HepG2 (cell line): ENCODE measurements around the gene INF2. TPM values are rescaled to one million over a fixed set of nuclear protein-coding genes. Genes with fewer than 3 reads are reported as not detected.

Experiments used
- ATF1 ChIP-seq: IDR thresholded peaks from 2 replicates; pipeline ENCODE4 v1.6.1; 2016; ENCODE audit warnings: mild to moderate bottlenecking, control low read depth
- ATF3 ChIP-seq: sonication (generic); formaldehyde crosslinking; IDR thresholded peaks from 2 replicates; pipeline ENCODE4 v1.4.0; 2020; ENCODE audit warnings: missing genetic modification reagents
- CSRNP1 ChIP-seq: sonication (generic); formaldehyde crosslinking; IDR thresholded peaks from 2 replicates; pipeline ENCODE4 v1.8.1; 2023; ENCODE audit warnings: mild to moderate bottlenecking, missing genetic modification reagents
- DDIT3 ChIP-seq: sonication (generic); formaldehyde crosslinking; IDR thresholded peaks from 2 replicates; pipeline ENCODE4 v1.4.0; 2020; ENCODE audit warnings: mild to moderate bottlenecking, missing genetic modification reagents
- FOXA3 ChIP-seq: IDR thresholded peaks from 2 replicates; pipeline ENCODE4 v1.6.1; 2016; ENCODE audit warnings: missing genetic modification reagents, missing compliant biosample characterization
- FOXK1 ChIP-seq: sonication (generic); formaldehyde crosslinking; IDR thresholded peaks from 2 replicates; pipeline ENCODE4 v1.4.0; 2020; ENCODE audit warnings: low read depth, missing genetic modification reagents, borderline replicate concordance
- GLMP ChIP-seq: sonication (generic); formaldehyde crosslinking; IDR thresholded peaks from 2 replicates; pipeline ENCODE4 v1.9.0; 2021; ENCODE audit warnings: missing genetic modification reagents, mild to moderate bottlenecking, borderline replicate concordance
- HIC2 ChIP-seq: sonication (generic); formaldehyde crosslinking; IDR thresholded peaks from 2 replicates; pipeline ENCODE4 v1.9.0; 2022; ENCODE audit warnings: low read depth, missing genetic modification reagents
- HOXA5 ChIP-seq: sonication (generic); formaldehyde crosslinking; IDR thresholded peaks from 2 replicates; pipeline ENCODE4 v1.4.0; 2020; ENCODE audit warnings: missing genetic modification reagents
- IRF1 ChIP-seq: sonication (generic); formaldehyde crosslinking; IDR thresholded peaks from 2 replicates; pipeline ENCODE4 v1.4.0; 2020; ENCODE audit warnings: low read depth, mild to moderate bottlenecking, missing genetic modification reagents
- RBM22 ChIP-seq: fragments of 200-400 bp; formaldehyde crosslinking; optimal IDR thresholded peaks from 2 replicates; pipeline ENCODE3; 2017; ENCODE audit warnings: mild to moderate bottlenecking, low read length, moderate library complexity
- RFX3 ChIP-seq: IDR thresholded peaks from 2 replicates; pipeline ENCODE4 v1.6.1; 2016; ENCODE audit warnings: missing biosample characterization, missing genetic modification reagents
- SMAD9 ChIP-seq: sonication (generic); formaldehyde crosslinking; IDR thresholded peaks from 2 replicates; pipeline ENCODE4 v1.5.1; 2020; ENCODE audit warnings: mild to moderate bottlenecking, missing genetic modification reagents
- SP140L ChIP-seq: sonication (generic); formaldehyde crosslinking; IDR thresholded peaks from 2 replicates; pipeline ENCODE4 v1.4.0; 2020; ENCODE audit warnings: missing genetic modification reagents, borderline replicate concordance
- TCF7L2 ChIP-seq: IDR thresholded peaks from 2 replicates; pipeline ENCODE4 v1.6.1; 2011; ENCODE audit warnings: mild to moderate bottlenecking, low read depth, low read length, moderate library complexity
- ZFAT ChIP-seq: sonication (generic); formaldehyde crosslinking; conservative IDR thresholded peaks from 2 replicates; pipeline ENCODE4 v1.8.1; 2023; ENCODE audit warnings: missing genetic modification reagents, inconsistent platforms
- ZKSCAN5 ChIP-seq: sonication (generic); formaldehyde crosslinking; IDR thresholded peaks from 2 replicates; pipeline ENCODE4 v1.5.1; 2020; ENCODE audit warnings: mild to moderate bottlenecking, missing genetic modification reagents
- ZNF282 ChIP-seq: fragments of 450-650 bp; IDR thresholded peaks from 2 replicates; pipeline ENCODE4 v1.6.1; 2018; ENCODE audit not compliant: partially characterized antibody
- ZNF335 ChIP-seq: sonication (generic); formaldehyde crosslinking; IDR thresholded peaks from 2 replicates; pipeline ENCODE4 v1.4.0; 2020; ENCODE audit warnings: missing genetic modification reagents
- ZNF800 ChIP-seq: sonication (generic); formaldehyde crosslinking; IDR thresholded peaks from 2 replicates; pipeline ENCODE4 v1.4.0; 2020; ENCODE audit warnings: missing genetic modification reagents
- ZNF891 ChIP-seq: sonication (generic); formaldehyde crosslinking; IDR thresholded peaks from 2 replicates; pipeline ENCODE4 v1.5.0; 2020; ENCODE audit warnings: mild to moderate bottlenecking, missing genetic modification reagents
- ZSCAN12 ChIP-seq: sonication (generic); formaldehyde crosslinking; IDR thresholded peaks from 2 replicates; pipeline ENCODE4 v1.9.0; 2021; ENCODE audit warnings: mild to moderate bottlenecking, missing genetic modification reagents
- polyA plus RNA-seq, 8 experiments: library from polyadenylated mRNA; depleted of rRNA in 3 of 8; stranded (reverse) in 7 of 8; unstranded in 1 of 8; fragments of >200 nt; fragmentation: Illumina TruSeq in 4 of 8; extraction: Trizol in 4 of 8; gene quantifications; 2 replicates each; pipeline versions ENCODE4 v1.2.1 to v1.2.3, GENCODE V29; 2011 to 2016; ENCODE audit warnings: low read depth in 4 of 8, missing spikeins in 1 of 8, mixed read lengths in 1 of 8; ENCODE audit not compliant: insufficient read depth in 1 of 8
- total RNA-seq, 5 experiments: library from RNA; depleted of rRNA; stranded (reverse); fragments of >200 nt; fragmentation: Illumina TruSeq; extraction: Trizol; gene quantifications; 2 replicates each; pipeline ENCODE4 v1.2.3, GENCODE V29; 2016; ENCODE audit warnings: low read depth in 1 of 5

The INF2 gene
- total and polyA plus RNA-seq, 2 of the 13 experiments (the other 11 are each of a cell fraction or from before 2014, with no cell fraction given), result 16.4 to 26.4 TPM

- no peak for TF ChIP-seq HOXA5
- TF ChIP-seq ZFAT (CRISPR knock-in tag), result no peak
- no peak for TF ChIP-seq ATF3 (CRISPR knock-in tag)
- no peak for TF ChIP-seq SMAD9 (CRISPR knock-in tag)
- TF ChIP-seq FOXK1, result peak; percentile 85
- TF ChIP-seq RBM22, result no peak
- TF ChIP-seq SP140L (CRISPR knock-in tag), result 0 out of 2 replicates have a peak, but pooled peaks have one; percentile 21
- peak; percentile 76 for TF ChIP-seq ATF1 (CRISPR knock-in tag)
- no peak for TF ChIP-seq ZNF800 (CRISPR knock-in tag)
- TF ChIP-seq ZKSCAN5, result no peak
- peak; percentile 91 for TF ChIP-seq FOXA3 (CRISPR knock-in tag)
- TF ChIP-seq GLMP (CRISPR knock-in tag), result no peak; the same call in 1 of the 2 replicates
- no peak for TF ChIP-seq ZNF282
- peak; percentile 30; the same call in 1 of the 2 replicates for TF ChIP-seq RFX3 (CRISPR knock-in tag)
- no peak for TF ChIP-seq IRF1 (CRISPR knock-in tag)
- no peak for TF ChIP-seq DDIT3 (CRISPR knock-in tag)
- TF ChIP-seq HIC2 (CRISPR knock-in tag), result peak; percentile 100
- TF ChIP-seq ZNF335 (CRISPR knock-in tag), result no peak; the same call in 1 of the 2 replicates
- TF ChIP-seq ZNF891 (CRISPR knock-in tag), result no peak
- TF ChIP-seq CSRNP1 (CRISPR knock-in tag), result peak; percentile 69
- no peak for TF ChIP-seq TCF7L2
- TF ChIP-seq ZSCAN12, result no peak
Observed at GRCh38 chr14:104735830-104736642, 46.6 kb downstream of the INF2 start (continued).
